Spinal cord (tissue), 10 donors: ENCODE data around the gene EMILIN1. TPM values are rescaled to one million over a fixed set of nuclear protein-coding genes. Genes with fewer than 3 reads are reported as not detected.
A peak's percentile ranks its signal among the peaks of the same experiment; 100 is the strongest.

Source experiments
- DNase-seq, 6 donors: peaks; one replicate each; pipeline versions ENCODE4 v3.0.0 to v3.0.0-alpha.2; 2013 to 2015; ENCODE audit warnings: low spot score in 6 of 6, low read depth in 4 of 6
- H3K27ac ChIP-seq: one replicate; pipeline ENCODE4 v1.5.1; 2013; ENCODE audit warnings: low read depth, low read length, control low read depth
- H3K27me3 ChIP-seq: one replicate; pipeline ENCODE4 v1.6.1; 2013; ENCODE audit warnings: low read length; ENCODE audit not compliant: control insufficient read depth, insufficient read depth
- H3K36me3 ChIP-seq: one replicate; pipeline ENCODE4 v1.6.1; 2013; ENCODE audit warnings: low read length; ENCODE audit not compliant: control insufficient read depth, insufficient read depth
- H3K4me1 ChIP-seq: one replicate; pipeline ENCODE4 v1.6.1; 2013; ENCODE audit warnings: low read length; ENCODE audit not compliant: control insufficient read depth, insufficient read depth
- H3K4me3 ChIP-seq: one replicate; pipeline ENCODE4 v1.5.1; 2013; ENCODE audit warnings: low read depth, low read length, control low read depth
- H3K9me3 ChIP-seq: one replicate; pipeline ENCODE4 v1.6.1; 2013; ENCODE audit warnings: low read length; ENCODE audit not compliant: control insufficient read depth, insufficient read depth
- WGBS: methylation state at CpG from one replicate; pipeline ENCODE4 v1.1.5; 2013; ENCODE audit warnings: missing lambda C conversion rate; ENCODE audit not compliant: insufficient coverage; 5-methylcytosine and 5-hydroxymethylcytosine counted together
- polyA plus RNA-seq, 2 donors: library from polyadenylated mRNA; unstranded; fragments of 120-200 nt; gene quantifications; one replicate each; pipeline ENCODE4 v1.2.1, GENCODE V29; 2013; ENCODE audit not compliant: insufficient read length in 2 of 2
- total RNA-seq, 2 donors: library from RNA; depleted of rRNA in 1 of 2; stranded (reverse); fragments of 120-200 nt in 1 of 2; fragments of >200 nt in 1 of 2; gene quantifications; one replicate each; pipeline versions ENCODE4 v1.2.3 to v1.2.4, GENCODE V29; 2013 to 2014
- donor health status: healthy.

The EMILIN1 gene
- total and polyA plus RNA-seq, 4 donors = 11.4 to 46.2 (median 18.6) TPM

- Histone ChIP-seq H3K4me3 (no peak overlapping the region), H3K9me3 (no peaks in the 10 kb centered on the region), H3K36me3 (peaks cover 19% of the 10 kb centered on the region), H3K4me1 (peaks cover 53% of the 10 kb centered on the region), H3K27ac (no peak overlapping the region), H3K27me3 (no peaks in the 10 kb centered on the region)
- DNase-seq = no peak
- WGBS = 89% methylated on average over 2 of the region's 6 CpGs
These were observed 6.1 kb downstream of the EMILIN1 start for GRCh38 chr2:27084297-27085061.

- H3K4me1 ChIP-seq = peaks cover 48% of the 10 kb centered on the region
- H3K27ac ChIP-seq = peak overlapping the region; percentile 16
- 38% methylated on average over 6 of the region's 10 CpGs for WGBS
- peaks cover 19% of the 10 kb centered on the region for H3K36me3 ChIP-seq
- no peaks in the 10 kb centered on the region for H3K9me3 ChIP-seq
- H3K27me3 ChIP-seq = no peaks in the 10 kb centered on the region
- no peak for DNase-seq
- H3K4me3 ChIP-seq = peak overlapping the region; percentile 61
These were observed 6.8 kb downstream of the EMILIN1 start for GRCh38 chr2:27085062-27085672.

- H3K27me3 ChIP-seq = no peaks in the 10 kb centered on the region
- H3K9me3 ChIP-seq = no peaks in the 10 kb centered on the region
- H3K27ac ChIP-seq = peak overlapping the region; percentile 86
- H3K4me3 ChIP-seq = peak overlapping the region; percentile 61
- peak in 2 of 6 donors; percentile 63 to 71 for DNase-seq
- peaks cover 19% of the 10 kb centered on the region for H3K36me3 ChIP-seq
- peaks cover 43% of the 10 kb centered on the region for H3K4me1 ChIP-seq
- 1% methylated on average over 38 of the region's 38 CpGs for WGBS
These were observed 7.3 kb downstream of the EMILIN1 start for GRCh38 chr2:27085673-27086089.

GRCh38 chr2:27086090-27086723, 7.8 kb downstream of the EMILIN1 start:
- no peaks in the 10 kb centered on the region for H3K9me3 ChIP-seq

GRCh38 chr2:27086724-27087593, 8.5 kb downstream of the EMILIN1 start, which contains the start of gene KHK:
Gene KHK, plus strand, starts transcription at chr2:27086772. Its CDS starts 488 bp downstream, at chr2:27087260.
- Histone ChIP-seq H3K4me3 (peak within 1 kb of the TSS; percentile 61), H3K4me1 (peaks cover 32% of the 10 kb centered on the region), H3K27ac (peak within 1 kb of the TSS; percentile 86), H3K27me3 (no peaks in the 10 kb centered on the region), H3K36me3 (peaks cover 19% of the 10 kb centered on the region), H3K9me3 (no peaks in the 10 kb centered on the region)
- 3% methylated on average over 53 of the region's 54 CpGs for WGBS
- no peak for DNase-seq

More at GRCh38 chr2:27086090-27086723, 7.8 kb downstream of the EMILIN1 start:
- under 1% methylated on average over 81 of the region's 81 CpGs for WGBS
- Histone ChIP-seq H3K4me3 (peak overlapping the region; percentile 61), H3K4me1 (peaks cover 37% of the 10 kb centered on the region), H3K36me3 (peaks cover 19% of the 10 kb centered on the region), H3K27me3 (no peaks in the 10 kb centered on the region), H3K27ac (peak overlapping the region; percentile 86)
- DNase-seq = peak; percentile 77 to 98 (median 93)

- Histone ChIP-seq H3K36me3 (peaks cover 16% of the 10 kb centered on the region), H3K4me1 (peaks cover 31% of the 10 kb centered on the region), H3K27me3 (no peaks in the 10 kb centered on the region), H3K9me3 (no peaks in the 10 kb centered on the region), H3K4me3 (no peak overlapping the region), H3K27ac (no peak overlapping the region)
- 87% methylated on average over 3 of the region's 5 CpGs for WGBS
- DNase-seq = no peak
These were observed 9.5 kb downstream of the EMILIN1 start for GRCh38 chr2:27087823-27088410.

GRCh38 chr2:27088634-27089033, 10.2 kb downstream of the EMILIN1 start:
- Histone ChIP-seq H3K9me3 (no peaks in the 10 kb centered on the region), H3K4me3 (no peak overlapping the region), H3K36me3 (peaks cover 10% of the 10 kb centered on the region), H3K27me3 (no peaks in the 10 kb centered on the region), H3K27ac (no peak overlapping the region), H3K4me1 (peaks cover 31% of the 10 kb centered on the region)
- WGBS = 84% methylated on average over 5 of the region's 6 CpGs
- DNase-seq = no peak

GRCh38 chr2:27089111-27089954, 10.9 kb downstream of the EMILIN1 start:
- H3K4me3 ChIP-seq = no peak overlapping the region
- no peak overlapping the region for H3K27ac ChIP-seq
- peaks cover 31% of the 10 kb centered on the region for H3K4me1 ChIP-seq
- H3K9me3 ChIP-seq = no peaks in the 10 kb centered on the region
- peaks cover 8% of the 10 kb centered on the region for H3K36me3 ChIP-seq
- WGBS = 91% methylated on average over 12 of the region's 14 CpGs
- H3K27me3 ChIP-seq = no peaks in the 10 kb centered on the region
- no peak for DNase-seq
